Activated CD4-positive, alpha-beta T cell treated with anti-CD3 and anti-CD28 coated beads, Interleukin-10, Interleukin-2, amounts not matched to agents 100 ng/mL and 50 ng/mL, durations not matched to agents 16 hours and 8 hours (primary cell): ENCODE results near the gene FANCE.
"Not testable (repeated sequence)": the region's sequence is repeated elsewhere in the genome, so short reads cannot be mapped to it uniquely, and the experiment has no call there.

Experiments
- DNase-seq: peaks from one replicate; pipeline ENCODE4 v3.0.0-alpha.2; 2020

The FANCE gene

GRCh38 chr6:35500782-35501181 lies 48.6 kb downstream of the FANCE start:
- DNase-seq: no peak

GRCh38 chr6:35501784-35502183 lies 49.6 kb downstream of the FANCE start:
- no peak for DNase-seq

GRCh38 chr6:35503534-35503933 lies 51.4 kb downstream of the FANCE start:
- DNase-seq: no peak

GRCh38 chr6:35505999-35506412 lies 53.9 kb downstream of the FANCE start:
- DNase-seq: no peak

GRCh38 chr6:35506536-35506935 lies 54.4 kb downstream of the FANCE start:
- no peak for DNase-seq

GRCh38 chr6:35507221-35507620 lies 55.1 kb downstream of the FANCE start:
- DNase-seq: no peak

- no peak for DNase-seq
Measured at GRCh38 chr6:35508027-35508426, 55.9 kb downstream of the FANCE start.

GRCh38 chr6:35508542-35508941 lies 56.4 kb downstream of the FANCE start:
- DNase-seq: no peak

- no peak for DNase-seq
Measured at GRCh38 chr6:35510916-35511561, 58.9 kb downstream of the FANCE start.

- DNase-seq: no peak
Measured at GRCh38 chr6:35511562-35511941, 59.4 kb downstream of the FANCE start.

- no peak for DNase-seq
Measured at GRCh38 chr6:35512006-35512405, 59.9 kb downstream of the FANCE start.

GRCh38 chr6:35512740-35513139 lies 60.6 kb downstream of the FANCE start, which contains the start of gene TULP1:
Gene TULP1, minus strand, starts transcription at chr6:35512896. Its CDS starts 38 bp downstream, at chr6:35512858.
- no peak for DNase-seq

GRCh38 chr6:35514587-35514986 lies 62.4 kb downstream of the FANCE start:
- DNase-seq: no peak

GRCh38 chr6:35515939-35516338 lies 63.8 kb downstream of the FANCE start:
- DNase-seq: not testable (repeated sequence)
